ENCODE results near the gene SLC7A8.

GRCh38 chr14:23143911-23144310, 39.5 kb downstream of the SLC7A8 start:
- TF ChIP-seq ARNT (IDR thresholded peaks at IDR 0.05) (no peak), L3MBTL2 (conservative IDR thresholded peaks at IDR 0.05) (no peak), SP1 (IDR thresholded peaks at IDR 0.05) (no peak), SUZ12 (IDR thresholded peaks at IDR 0.05) (no peak), FOXK2 (IDR thresholded peaks at IDR 0.05) (no peak), FOXA1 (IDR thresholded peaks at IDR 0.05) (no peak), TARDBP (IDR thresholded peaks at IDR 0.05) (no peak), NFRKB (IDR thresholded peaks at IDR 0.05) (no peak), FOXM1 (IDR thresholded peaks at IDR 0.05; ENCODE audit: borderline replicate concordance) (no peak)

All from HEK293T (cell line).